H4 (cell line): ENCODE results near the gene ACAN. TPM values are rescaled to one million over a fixed set of nuclear protein-coding genes. Genes with fewer than 3 reads are reported as not detected.
A peak's percentile ranks its signal among the peaks of the same experiment; 100 is the strongest.

Source experiments
- DNase-seq: peaks from one replicate; pipeline ENCODE4 v3.0.0-alpha.2; 2015; ENCODE audit warnings: low spot score
- total RNA-seq: library from RNA; depleted of rRNA; stranded (reverse); fragments of >200 nt; shearing (Covaris generic); gene quantifications from 2 replicates; pipeline ENCODE4 v1.2.3, GENCODE V29; 2014

ACAN gene
- total RNA-seq, 1 experiment from 2014 or later: 0.02 TPM

DNA sequence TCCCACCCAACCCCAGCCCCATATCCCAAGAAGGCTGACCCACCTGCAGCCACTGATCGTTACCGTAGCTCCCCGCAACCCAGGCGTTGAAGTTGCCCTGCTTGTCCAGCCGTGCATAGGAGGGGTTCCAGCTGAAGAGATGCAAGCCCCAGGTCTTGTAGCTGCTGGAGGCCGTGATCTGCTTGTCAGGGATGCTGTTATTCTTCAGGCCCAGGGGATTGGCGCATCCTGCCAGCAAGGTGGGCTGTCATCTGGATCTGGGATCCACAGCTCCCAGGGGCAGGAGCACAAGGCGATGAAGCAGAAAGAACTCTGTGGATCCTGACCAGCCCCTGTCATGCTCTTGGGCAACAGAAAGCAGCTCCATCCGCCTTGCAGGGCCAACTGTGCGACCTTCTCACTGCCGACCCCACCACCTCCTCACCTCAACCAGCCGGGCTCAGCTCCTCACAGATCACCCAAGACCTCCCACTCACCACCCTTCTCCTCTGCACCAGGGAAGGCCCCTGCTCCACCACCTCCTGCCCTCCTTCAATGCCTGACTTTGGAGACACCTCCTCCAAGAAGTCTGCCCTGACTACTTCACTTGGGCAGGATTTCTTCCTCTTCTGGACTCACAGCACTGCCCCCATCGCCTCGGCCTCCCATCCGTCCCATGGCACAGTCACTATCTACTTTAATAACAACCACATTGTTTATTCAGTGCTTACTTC lies 98.4 kb downstream of the ACAN start:
- DNase-seq: no peak

DNA sequence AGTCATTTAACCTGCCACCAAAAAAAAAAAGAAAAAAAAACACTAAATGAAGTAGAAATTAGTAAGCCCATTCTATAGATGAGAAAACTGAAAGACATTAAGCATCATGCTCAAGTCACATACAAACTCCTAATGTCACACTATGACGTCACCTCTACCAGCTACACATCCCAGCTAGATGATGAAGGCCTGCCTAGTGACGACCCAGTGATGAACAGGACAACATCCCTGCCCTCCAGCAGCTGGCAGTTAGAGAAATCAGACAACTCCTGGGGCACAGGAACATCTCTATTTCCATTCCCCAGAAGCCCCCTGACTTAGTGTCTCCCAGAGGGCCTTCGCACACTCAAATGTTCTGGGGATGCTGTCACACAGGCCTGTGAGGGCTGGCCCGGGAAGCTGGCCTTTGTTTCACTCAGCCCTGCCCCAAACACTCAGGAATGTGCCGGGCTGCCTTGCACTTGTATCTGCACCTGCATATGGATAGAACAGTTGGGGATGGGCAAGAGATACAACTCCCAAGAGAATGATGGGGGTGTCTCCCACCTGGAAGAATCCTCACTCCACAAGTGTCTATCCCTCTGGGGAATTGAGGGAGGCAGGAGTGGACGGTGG lies 99.1 kb downstream of the ACAN start:
- DNase-seq: no peak

DNA sequence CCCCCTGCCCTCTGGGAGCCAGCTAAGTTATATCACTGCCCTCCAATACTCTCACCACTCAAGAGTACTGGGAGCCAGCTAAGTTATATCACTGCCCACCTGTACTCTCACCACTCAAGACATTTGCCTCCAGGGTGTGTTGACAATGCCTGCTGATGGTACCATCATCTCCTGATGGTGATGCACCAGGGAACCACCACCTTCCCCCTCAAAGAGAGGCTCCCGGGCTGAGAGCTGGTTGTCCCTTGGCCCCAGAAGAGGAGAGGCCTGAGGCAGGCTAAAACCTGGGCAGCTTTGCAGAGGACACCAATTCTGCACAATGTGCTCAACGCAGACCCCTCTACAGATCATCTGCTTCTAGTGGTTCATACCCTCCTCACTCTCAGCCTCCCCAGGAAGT lies 99.6 kb downstream of the ACAN start:
- DNase-seq: no peak

DNA sequence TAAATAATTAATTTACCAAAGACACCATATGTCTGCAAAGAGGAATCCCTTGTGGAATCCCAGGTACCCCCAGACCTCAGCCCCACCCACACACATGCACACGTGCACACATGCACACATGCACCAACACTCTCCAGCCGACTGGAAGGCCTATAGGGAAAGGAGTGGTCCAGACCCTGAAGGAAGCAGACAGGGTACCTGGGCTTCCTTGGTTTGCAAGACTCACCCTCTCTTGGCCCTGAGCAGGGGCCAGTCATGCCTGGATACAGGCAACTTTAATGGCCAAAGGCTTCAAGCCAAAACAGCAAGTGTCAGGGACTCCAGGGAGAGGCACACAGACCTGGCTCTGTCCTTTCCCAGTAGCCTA lies 101.0 kb downstream of the ACAN start:
- DNase-seq: no peak

DNA sequence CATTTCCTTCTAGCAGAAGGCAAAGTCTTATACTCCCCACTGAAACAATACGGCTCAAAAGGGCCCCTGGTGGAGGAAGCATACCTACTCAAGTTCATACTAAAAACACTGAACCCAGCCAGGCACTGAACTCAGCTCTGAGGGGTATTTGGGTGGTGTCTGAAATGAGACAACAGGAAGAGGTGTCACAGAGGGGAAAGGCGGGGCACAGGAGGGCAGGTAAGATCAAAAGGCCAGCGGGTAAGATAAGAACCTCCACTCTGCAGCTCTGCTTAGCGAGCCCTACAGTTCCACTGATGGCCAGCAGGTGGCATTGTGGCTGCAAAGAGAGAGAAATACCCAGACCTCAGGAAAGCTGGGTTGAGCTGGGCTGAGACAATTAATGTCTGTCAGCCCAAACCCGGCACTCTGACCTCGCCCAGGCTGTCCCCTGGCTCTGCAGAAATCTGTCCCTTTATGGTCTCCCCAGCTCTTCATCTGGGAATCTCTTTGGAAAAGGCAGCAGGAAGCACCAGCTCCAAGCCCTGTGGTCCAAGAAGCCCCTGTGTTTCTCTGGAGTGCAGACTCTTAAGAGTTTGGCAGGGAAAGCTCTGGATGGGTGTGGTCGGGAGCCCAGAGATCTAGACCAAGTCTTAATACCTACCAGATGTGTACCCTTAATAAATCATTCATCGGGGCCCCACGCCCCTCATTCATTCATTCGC lies 101.5 kb downstream of the ACAN start:
- DNase-seq: peak; percentile 58

DNA sequence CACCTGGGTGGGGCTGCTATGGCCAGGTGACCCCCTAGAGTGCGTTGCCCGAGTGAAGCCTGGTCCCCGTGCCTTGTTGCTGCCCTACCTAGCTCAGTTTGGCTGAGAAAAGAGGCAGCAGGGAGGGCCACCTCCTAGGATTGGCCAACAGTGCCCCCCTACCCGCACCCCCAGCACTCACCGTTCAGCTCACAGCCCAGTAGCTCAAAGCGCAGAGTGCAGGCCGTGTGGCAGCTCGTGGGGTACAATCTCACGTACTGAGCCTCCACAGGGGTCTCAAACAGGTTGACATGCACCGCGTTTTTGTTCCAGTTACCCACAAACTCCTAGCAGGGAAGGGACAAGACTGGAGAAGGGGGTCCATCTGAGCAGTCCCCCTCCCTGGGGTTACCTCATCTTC lies 102.3 kb downstream of the ACAN start:
- DNase-seq: no peak

DNA sequence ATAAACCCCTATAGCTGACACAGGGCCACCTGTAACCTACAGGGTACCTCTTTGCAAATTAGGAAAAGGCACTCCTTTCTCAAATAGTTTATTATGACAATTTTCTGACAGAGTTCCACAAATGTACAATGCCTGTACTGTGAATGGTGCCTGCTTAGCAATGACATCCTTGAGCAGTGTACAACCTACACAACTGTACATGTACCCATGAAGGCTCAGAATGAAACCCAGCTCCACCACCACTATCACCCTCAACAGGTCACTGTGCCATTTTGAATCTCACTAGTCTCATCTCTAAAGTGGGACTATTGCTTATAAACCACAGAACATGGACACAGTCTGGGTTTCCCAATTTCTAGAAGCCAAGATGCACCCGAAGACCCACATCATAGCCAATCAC lies 102.9 kb downstream of the ACAN start:
- DNase-seq: no peak

DNA sequence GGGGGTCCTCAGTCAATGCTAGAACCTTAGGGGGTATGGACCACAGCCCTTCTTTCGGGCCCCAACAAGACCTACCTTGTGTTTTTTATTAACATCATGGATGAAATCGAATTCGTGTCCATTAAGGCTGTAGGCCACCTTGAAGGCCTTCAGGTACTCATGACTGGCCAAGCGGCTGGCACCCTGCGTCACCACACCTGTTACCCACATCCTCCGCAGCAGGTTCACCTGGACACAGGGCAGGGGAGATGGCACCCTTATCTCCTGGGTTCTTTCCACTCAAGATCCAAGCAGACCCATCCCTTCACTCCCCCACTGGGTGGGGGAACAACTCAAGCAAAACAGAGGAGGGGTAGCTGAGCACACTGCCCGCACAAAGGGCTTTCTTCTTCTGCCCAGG lies 103.3 kb downstream of the ACAN start:
- no peak for DNase-seq

DNA sequence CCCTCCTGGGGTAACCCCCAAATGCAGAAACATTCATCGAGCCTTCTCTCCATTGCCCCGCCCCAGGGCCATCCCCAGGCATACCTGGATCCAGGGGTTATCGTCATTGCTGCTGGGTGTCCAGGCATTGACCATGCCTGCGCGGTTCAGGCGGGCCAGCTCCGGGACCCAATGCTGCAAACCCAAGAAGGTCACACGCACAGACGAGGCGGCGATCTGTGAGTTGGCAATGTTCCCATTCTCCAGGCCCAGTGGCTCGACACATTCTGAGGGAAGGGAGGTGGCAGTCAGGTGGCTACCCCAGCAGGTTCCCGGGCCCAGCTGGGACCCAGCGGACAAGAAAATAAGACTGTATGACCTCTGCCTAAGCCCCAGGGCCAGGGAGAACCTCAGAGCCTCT lies 103.9 kb downstream of the ACAN start:
- DNase-seq: no peak

DNA sequence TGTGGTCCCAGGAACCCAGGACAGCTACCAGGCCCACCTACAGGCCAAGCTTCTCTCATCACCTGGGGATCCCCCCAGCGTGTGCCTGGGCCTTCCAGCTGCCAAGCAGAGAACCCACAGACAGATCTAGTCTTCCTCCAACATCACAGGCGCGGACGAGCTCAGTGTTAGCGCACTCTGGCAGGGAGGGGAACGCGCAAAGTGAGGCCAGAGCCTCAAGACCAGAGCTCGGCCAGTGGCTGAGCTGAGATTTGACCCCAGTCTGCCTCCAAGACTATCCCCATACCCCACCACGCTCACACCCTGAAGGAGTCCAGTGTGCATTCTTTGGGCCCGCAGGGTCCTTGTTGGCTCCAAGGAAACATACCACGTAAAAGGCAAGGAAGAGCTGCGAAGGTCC lies 104.9 kb downstream of the ACAN start:
- DNase-seq: no peak

DNA sequence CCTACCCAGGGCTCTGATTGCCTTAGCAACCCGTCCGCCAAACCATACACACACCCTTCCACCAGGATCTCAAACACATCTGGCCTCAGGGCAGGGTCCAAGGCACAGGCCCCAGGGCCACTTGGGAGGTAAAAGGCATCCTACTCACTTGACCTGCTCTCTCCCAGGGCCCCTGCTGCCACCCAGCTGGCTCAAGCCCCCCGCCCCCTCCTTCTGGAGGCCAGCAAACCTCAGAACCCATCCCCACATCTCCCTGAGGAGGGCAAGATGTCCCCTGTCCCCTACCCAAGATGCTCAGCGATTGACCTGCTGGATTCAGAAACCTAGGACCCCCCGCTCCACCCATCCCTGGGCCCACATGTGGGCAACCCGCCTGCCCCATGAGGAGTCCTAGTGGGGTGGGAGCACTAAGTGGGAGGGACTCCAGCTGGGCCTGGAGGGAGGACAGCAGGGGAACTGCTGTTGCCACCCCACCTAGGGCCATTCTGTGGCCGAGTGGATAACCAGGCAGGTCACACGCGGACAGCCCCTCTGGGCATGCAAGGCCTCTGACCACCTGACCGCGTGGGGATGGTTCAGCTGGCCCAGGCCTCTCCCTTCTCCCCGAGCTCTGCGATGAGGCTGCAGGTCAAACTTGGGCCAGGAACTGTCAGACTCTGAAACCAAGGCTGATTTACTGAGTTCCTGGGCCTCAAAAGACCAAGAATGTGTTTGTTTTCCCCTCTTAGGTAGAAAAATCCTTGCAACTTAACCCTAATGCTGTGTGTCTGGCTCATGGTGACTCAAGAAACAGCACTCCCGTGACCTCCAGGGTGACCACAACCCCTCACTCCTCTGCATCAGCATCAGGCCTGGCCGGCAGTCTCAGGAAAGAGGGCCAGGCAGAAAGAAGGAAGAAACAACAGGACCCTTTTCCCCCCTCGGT lies 105.7 kb downstream of the ACAN start:
- DNase-seq: no peak

DNA sequence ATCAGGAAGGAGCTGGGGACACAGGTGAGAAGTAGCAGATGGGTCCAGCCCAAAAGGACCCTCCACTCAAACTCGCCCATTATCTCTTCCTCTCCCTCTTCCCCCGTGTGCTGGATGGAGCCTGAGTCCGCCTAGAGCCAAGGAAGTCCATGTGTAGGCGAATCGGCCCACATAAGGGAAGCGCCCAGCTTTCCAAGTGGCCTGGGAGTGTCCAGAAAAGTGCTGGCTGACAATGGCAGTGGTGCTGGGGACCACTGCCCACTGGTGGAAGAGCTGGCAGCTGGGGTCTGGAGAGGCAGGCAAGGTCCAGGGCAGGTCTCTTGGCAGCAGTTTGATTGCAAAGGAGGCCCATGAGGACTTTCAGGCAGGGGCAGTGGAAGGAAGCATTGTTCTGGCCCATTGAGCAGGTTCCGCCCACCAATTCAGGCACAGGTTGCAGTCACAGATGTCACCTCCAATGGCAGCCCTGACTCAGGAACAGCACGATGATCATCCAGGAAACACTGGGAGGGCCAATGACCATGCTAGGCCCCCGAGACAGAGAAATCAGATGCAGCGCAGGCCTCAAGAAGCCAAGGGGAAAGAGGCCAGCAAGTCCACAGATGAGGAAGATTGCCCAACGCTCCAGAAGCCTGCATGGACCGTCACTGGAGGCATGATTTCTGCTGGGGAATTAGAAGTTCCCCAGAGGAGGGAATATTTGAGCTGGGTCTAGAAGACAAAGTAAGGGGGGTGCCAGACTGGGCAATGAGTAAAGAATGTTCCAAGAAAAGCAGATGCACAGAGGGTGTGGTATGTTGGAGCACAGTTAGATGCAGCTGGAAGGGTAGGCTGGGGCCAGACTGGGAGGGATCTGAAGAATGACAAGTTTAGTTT lies 107.0 kb downstream of the ACAN start:
- DNase-seq: no peak

DNA sequence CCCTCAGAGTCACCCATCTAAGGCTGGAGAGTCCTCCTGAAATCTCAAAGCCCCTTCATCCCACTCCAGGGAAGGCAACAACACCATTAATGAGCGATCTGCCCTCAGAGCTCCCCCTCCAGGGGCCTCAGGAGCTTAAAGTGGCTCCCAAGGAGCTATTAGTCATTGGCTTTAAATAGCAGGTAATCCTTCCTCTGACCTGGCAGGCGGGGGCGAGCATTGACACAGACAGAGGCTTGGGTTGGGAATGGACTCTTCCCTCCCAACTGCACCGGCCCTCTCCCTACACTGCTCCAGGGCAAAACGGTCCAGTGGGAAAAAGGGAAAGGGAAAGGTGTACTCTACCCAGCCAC lies 108.5 kb downstream of the ACAN start:
- DNase-seq: no peak

DNA sequence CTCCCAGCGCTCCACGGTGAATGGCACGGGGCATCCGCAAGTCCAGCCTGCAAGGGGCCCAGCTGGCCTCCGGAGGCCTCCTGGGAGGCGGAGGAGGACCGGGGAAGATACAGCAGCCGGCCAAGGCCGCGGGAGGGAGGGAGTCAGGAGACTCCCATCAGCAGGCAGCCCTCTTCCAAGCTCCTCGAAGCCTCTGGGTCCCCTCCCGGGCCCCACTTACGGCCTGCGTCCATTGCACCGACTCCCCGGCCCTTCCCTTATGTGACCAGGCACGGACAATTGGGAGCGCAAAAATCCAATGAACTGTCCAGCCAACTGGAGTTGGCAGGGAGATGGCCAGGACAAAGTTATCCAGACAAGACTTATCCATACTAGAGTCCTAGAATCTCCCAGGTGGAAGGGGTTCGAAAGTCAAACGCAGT lies 109.3 kb downstream of the ACAN start:
- no peak for DNase-seq

DNA sequence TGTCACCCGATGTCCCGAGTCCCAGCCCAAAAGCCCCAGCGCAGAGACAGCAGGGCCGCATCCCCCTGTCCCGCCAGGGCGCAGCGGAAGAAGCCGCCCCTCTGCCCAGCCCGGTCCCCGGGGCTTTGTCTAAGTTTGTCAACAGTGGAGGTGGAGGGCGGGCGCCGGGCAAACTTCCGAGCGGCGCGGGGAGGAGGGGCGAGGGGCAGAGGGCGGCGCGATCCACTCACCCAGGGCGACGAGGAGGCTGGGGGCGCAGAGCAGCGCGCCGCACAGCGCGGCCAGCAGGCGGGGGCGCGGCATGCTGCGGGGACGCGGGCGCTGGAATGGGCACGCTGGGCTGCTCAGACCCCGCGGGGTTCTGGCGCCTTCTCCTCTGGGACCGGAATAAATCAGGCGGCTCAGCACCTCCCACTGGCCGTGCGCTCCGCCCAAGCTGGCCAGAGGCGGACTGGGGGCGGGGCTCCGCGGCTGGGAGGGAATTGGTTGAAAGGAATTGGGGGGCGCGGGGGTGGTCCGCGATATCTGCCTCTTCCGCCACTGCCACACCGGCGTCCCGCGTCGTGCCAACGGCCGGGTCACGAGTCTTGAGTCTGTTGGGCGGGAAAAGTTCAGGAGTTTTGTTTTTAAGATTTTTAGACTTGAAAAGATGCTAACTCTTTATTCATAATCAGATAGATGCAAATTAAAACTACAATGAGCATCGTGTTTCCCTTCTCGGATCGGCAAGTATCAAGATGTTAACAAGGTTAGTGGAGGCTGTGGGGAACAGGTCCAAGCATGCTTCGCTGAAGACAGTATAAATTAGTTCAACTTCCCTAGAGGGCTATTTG lies 110.0 kb downstream of the ACAN start, which contains the start of gene MFGE8:
Gene MFGE8, minus strand, starts transcription at position 363 of the 833 bp plus-strand sequence. Its CDS starts 60 bp downstream, at position 303.
- peak; percentile 48 for DNase-seq

DNA sequence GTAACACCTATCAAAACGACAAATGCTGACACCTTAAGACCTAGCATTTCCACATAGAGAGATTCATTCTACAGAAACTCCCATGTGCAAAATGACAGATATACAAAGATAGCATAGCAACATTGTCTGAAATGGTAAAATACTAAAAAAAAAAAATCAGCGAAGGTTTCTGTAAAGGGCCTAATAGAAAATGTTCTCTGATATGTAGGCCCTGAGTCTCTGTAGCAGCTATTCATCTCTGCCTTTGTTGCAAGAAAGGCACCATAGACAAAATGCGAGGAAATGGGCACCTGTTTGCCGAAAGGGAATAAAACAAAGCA lies 110.6 kb downstream of the ACAN start:
- DNase-seq: no peak

DNA sequence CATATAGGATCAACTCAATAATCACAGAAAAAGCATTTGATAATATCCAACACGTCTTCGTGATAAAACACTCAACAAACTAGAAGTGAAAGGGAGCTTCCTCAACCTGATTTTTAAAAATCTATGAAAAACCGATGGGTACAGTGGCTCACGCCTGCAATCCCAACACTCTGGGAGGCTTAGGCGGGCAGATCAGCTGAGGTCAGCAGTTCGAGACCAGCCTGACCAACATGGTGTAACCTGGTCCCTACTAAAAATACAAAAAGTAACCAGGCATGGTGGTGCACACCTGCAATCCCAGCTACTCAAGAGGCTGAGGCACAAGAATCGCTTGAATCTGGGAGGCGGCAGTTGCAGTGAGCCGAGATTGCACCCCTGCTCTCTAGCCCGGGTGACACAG lies 112.1 kb downstream of the ACAN start:
- no peak for DNase-seq

DNA sequence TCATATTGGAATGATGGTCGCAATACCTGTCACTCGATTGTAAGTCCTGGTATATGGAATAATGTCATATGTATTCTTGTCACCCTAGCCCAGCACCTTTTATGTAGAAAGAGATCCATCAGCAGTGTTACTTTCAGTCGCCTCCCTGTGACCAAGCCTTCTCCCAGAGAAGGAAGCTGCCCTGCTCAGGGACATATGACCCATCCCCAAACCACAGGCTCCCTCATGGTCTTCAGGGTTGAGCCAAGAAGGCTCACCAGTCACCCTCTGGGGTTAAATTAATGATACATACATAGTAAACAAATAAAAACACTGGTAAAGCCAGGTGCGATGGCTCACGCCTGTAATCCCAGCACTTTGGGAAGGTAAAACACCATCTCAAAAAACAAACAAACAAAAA lies 114.5 kb downstream of the ACAN start:
- no peak for DNase-seq

DNA sequence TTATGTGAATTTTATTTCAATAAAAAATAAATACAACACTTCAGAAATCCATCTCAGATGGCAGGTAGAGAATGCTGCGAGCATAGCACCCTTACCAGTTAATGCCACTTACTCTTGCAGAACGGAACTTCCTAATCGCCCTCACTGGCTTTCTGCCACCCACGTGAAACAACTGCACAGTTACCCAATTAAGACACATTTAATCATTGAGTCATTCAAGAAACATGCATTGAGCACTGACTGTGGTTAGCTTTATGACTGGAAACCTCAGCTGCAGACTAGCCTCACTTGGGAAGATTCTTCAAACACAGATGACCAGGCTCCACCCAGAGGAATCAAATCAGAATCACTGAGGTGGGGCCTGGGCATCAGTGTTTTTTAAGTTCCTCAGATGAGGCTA lies 115.5 kb downstream of the ACAN start:
- peak; percentile 99 for DNase-seq

DNA sequence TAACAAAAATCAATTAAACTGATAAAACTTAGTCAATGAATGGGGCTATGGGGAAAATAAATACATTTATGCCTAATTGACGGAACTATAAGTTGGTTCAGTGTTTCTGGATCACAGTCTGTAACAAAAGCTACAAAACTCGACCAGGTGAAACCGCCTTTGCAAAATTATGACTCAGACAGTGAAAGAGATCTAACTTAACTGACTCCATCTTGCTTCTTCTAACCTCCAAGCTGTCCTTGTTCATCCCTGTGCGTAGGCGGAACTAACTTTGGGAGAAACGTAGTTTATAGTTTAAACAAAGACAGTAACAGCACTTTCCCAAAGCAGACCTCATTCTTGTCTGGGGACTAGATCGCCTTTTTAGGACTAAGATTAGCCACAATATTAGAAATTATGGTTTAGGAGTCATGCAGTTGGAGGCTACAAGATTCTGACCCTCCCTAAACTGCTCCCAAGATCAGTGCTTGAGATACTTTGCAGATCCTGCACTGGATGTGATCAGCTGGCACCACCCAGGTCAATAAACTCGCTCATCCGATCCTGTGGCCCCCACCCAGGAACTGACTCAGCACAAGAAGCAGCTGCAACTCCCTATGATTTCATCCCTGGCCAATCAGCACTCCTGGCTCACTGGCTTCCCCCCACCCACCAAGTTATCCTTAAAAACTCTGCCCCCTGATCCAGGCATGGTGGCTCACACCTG lies 117.1 kb downstream of the ACAN start:
- peak; percentile 67 for DNase-seq
